Stimulated activated CD4-positive, alpha-beta T cell treated with anti-CD3 and anti-CD28 coated beads, Interleukin-1b, Interleukin-23, amount 100 ng/mL, for 4 hours (primary cell): Measurements from ENCODE around the gene CLSTN2.

Experiments
- DNase-seq, 2 donors: peaks; one replicate each; pipeline ENCODE4 v3.0.0-alpha.2; 2020; ENCODE audit warnings: low read depth in 2 of 2

Gene CLSTN2

DNA sequence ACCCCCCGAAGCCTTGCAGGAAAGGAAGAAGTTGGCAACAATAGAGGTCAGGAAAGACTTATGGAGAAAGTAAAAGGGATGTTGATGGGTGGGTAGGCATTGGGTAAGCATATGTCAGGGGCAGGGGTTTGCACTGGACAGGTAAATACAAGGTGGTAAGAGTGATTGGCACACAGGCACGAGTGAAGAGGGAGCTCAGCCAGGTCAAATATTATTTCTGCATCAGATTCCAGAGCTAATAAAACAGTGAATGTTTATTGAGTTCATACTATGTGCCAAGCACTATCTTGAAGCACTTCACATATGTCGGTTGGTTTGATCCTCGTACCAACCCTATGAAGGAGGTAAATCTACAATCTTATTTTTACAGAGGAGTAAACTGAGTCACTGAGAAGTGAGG, 6.6 kb downstream of the CLSTN2 start:
- DNase-seq, result no peak

GRCh38 chr3:139944256-139944910, 9.4 kb downstream of the CLSTN2 start:
- no peak for DNase-seq

- no peak for DNase-seq
These were observed 10.4 kb downstream of the CLSTN2 start for GRCh38 chr3:139945386-139945785.

DNA sequence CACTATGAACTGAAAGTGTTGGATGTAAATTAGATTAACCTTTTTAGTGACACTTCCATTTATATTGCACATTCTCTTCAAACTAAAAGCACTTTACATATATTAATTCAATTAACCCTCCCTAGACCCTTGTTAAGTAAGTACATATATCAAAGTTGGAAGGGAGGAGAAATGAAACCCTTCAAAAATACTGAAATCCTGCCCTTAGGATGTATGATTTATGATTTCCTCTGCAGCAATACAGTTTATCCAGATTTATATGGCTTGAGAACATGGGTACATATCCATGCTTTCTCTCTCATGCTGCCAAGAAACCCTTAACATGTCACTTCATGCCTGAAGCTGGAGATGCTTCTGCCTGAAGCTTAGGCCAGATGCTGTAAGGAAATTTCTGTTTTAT, 11.0 kb downstream of the CLSTN2 start:
- DNase-seq, result no peak

GRCh38 chr3:139948467-139948866, 13.5 kb downstream of the CLSTN2 start:
- no peak for DNase-seq

- no peak for DNase-seq
These were observed 13.9 kb downstream of the CLSTN2 start for GRCh38 chr3:139948898-139949297.

DNA sequence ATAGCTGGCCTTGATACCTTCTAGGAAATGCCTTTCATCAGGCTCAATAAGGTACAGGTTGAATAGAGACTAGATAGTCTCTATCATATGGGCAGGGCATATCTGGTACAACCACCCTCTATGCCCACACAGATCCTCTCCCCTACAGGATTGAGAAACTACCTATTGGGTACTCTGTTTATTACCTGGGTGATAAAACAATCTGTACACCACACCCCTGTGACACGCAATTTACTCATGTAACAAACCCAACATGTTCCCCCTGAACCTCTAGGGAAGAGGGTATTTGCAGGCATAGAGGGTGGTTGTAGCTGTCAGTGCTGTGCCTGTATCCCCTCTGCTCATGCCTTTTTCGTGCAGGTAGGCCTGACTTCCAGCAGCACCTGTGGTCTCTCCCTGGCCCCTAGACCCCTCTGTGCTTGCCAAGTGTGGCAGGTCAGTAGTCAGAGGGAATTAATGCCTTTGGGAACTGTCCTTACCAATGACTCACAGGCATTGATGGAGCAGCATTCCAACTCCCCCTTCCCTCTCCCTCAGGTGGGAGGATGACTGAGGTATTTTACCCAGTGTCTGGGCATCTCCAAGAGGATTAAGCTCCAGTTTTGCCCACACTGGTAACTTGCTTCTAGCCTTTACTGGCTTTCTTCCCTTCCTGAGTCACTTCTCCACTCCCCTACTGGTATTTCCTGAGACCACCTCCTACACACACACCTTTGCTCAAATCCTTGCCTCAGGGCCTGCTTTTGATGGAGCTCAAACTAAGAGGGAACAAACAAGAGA, 18.3 kb downstream of the CLSTN2 start:
- no peak for DNase-seq

GRCh38 chr3:139954146-139954860, 19.3 kb downstream of the CLSTN2 start:
- DNase-seq, result no peak

DNA sequence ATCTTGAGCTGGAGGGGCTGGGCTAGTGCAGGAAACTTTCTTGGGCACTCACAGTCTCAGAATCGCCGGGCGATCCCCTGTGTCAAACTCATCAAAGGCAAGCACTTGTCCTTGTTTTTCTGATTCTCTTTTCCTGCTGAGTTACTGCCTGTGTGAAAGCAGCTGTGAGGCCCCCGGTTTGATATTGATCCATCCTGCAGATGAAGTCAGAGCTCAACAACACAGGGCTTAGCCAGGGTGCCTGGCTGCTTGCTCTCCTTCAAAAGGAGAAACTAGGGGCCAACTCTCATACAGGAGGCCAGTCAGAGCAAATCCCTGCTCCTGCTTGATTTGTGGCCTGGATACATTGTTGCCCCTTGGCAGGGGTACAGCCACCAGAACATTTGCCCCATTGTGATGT, 22.9 kb downstream of the CLSTN2 start:
- DNase-seq, result no peak

- no peak for DNase-seq
These were observed 34.4 kb downstream of the CLSTN2 start for GRCh38 chr3:139969386-139969785.

DNA sequence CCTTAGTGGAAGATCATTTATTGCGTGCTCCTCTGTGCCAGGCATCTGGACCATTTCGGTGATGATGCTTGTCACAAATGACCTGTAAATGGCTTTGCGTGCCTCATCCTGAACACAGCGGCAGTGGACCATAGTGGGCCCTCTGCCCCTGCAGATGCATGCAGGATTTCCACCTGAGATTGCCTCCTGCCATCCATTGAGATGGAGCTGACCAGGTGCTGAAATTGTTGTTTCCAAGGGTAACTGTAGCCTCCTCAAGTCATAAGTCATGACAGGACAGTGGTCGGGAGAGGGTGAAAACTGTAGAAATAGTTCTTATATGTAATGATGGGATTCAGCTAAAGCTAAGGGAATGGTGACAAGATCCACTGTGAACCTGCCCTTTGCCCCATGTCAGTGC, 35.5 kb downstream of the CLSTN2 start:
- no peak for DNase-seq

GRCh38 chr3:139974809-139975425, 39.9 kb downstream of the CLSTN2 start:
- no peak for DNase-seq

GRCh38 chr3:139975594-139976365, 40.8 kb downstream of the CLSTN2 start:
- DNase-seq, result no peak

DNA sequence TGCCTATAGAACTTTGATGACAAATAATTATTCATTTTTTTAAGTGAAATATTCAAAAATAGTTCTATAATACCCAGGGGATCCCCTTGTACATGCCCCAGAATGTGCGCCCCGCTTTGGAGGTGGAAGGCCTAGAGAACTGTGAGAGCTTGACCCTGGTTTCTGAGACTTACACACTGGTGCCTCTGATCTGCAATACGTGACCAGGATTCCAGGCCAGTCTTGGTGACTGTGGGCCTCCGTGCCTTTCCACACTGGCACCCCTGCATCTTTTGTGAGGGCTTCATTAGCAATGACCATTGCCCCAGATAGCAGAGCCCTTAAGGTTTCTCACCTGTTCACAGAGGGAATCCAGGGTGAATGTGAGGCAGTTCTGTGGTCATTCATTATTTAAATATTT, 44.0 kb downstream of the CLSTN2 start:
- DNase-seq, result no peak

DNA sequence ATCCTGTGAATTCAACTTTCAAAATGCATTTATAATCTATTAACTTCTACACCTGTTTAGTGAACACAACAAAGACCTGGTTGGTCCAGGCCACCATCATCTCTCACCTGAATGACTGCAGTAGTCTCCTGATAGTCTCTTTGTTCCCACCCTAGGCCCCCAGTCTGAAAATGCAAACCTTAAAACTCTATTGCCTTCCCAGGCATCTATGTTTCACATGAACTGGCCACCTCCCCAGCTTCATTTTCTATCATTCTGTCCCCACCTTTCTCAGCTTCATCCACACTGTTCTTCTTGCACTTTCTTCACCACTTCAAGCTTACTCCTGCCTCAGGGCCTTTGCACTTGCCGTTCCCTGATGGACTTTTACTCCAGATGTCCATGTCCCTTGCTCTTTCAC, 45.0 kb downstream of the CLSTN2 start:
- no peak for DNase-seq

DNA sequence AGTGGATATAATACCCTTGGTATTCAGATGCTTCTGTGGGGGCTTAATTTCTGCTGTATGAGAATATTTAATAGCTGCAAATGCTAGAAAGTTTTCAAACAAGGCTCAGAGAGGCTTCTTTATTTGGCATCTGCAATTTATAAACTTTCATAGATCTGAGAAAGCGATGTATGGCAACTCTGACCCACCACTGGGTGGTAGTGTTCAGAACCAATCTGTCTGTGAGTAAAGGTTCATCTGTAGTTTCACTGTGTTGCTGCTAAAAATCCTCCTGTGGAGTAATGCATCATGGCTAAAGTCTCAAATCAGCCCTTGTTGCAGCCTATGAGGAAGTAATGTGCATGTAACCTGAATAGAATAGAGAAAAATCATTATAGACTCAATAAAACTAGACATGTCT, 47.4 kb downstream of the CLSTN2 start:
- no peak for DNase-seq

- DNase-seq, result no peak
These were observed 50.6 kb downstream of the CLSTN2 start for GRCh38 chr3:139985576-139985975.

GRCh38 chr3:139987908-139988307, 52.9 kb downstream of the CLSTN2 start:
- DNase-seq, result no peak

DNA sequence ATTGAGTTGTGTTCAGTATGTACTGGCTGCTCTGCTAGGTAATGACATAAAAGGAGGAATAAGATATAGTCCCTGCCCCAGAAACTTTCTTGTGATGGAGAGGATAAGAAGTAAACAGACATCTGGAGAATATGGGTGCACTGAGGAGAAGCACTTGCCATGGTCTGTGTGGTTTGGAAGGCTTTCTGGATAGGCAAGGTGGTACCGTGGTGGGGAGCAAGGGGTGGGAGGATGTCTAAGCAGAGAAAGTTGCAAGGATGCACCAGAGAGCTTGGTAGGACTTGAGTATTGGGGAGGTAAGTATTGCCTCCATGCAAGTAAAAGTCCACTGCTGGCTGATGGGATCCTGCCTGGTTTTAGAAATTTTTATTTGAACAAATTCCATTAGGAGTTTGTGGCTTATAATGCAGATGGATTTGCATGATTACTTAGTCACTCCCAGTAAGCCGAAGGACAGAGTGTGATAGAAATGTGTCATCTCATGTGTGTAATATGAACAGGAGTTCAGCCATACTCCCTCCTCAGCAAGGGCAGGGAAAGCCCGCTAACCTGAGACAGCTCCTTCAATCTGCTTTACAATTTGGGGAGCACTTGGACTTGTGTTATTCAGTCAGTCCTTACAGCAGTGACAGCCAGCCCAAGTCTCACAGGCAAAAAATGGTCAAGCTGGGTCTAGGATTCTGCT, 53.6 kb downstream of the CLSTN2 start:
- DNase-seq, result no peak

DNA sequence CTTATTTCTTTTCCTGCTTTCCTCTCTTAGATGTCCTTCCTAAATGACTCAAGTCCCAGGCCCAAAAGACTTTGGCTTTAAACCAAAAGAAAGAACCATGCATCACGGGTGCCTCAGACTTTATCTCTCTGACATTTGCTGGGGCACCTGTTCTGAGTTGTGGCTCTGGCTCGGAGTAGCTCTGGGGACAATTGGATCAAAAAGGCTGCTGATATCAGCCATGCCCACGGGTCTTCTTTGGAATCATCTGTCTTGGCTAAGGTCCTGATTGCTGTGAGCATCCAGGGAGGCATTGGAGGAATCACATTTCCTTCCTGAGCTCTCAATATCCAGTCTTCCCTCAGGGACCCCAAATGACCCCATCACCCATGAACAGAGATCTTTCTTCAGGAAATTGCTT, 59.9 kb downstream of the CLSTN2 start:
- DNase-seq, result no peak

DNA sequence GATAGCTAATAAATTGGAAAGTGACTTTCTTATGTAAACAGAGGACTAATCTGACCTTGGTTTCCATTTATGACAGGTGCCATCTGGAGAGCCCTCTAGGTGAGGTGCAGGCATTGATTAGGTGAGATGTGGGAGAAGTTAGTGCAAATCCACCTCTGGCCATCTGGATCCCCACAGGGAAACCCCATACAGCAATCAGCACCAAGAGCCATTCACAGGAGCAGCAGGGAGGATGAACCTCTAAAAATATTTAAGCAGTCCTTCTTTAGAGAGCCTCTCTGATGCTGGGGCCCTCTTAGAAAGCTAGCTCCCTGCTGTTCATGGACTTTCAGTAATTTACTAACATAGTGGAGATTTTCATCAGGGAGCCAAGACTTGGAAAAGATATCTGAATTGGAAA, 69.3 kb downstream of the CLSTN2 start:
- no peak for DNase-seq
